ENCODE measurements around the gene SDK1.

The SDK1 gene

DNA sequence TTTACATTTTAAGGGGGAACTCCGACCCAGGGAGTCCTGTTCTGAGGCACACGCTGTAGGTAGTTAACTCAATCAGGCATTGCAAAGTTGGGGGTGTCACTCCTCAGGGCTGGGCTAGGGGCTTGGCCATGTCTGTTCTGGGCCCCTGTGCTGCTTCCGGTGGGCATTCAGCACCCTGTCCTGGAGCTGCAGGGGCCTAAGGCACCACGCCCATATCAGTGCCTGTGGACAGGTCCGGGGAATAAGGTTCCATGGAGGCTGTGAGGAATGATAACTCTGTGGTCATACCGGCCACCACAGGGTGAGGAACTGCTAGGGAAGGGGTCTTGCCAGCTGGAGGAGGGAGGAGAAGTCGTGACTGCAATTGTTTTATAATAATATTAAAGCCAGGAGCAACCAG, 842.0 kb downstream of the SDK1 start:
- TF ChIP-seq CTCF (IDR thresholded peaks at IDR 0.05; ENCODE audit: low read depth, low read length), result no peak
- no peak overlapping the region for H3K4me3 ChIP-seq (ENCODE audit: low read depth, low read length)

DNA sequence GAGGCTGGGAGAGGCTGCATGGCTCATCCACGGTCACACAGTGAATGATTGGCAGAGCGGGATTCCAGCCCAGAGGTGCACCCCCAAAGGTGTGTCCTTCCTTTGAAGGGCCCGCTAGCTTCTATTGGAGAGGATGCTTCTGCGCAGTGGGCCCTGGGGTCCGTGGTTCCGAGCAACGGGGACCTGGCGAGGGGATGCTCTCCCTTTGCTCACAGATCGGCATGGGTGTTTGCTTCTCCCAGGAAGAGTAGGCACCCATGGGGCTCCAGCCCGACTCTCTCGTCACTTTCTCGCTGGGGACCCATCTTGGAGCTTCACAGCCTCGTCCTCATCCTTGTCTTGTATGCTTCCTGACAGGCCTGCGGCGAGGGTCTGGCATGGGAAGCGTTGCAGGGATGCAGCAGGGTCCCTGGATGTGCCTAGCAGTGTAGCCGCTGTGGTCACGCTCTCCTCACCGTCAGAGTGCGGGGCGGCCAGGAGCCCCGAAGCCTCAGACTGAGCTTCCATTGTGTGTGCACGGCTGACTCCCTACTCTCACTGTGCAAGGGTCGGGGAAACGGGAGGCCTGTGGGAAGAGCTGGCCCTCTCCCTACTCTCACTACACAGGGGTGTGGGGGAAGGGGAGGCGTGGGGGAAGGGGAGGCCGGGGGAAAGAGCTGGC, 842.6 kb downstream of the SDK1 start:
- H3K4me3 ChIP-seq (ENCODE audit: low read depth, low read length), result no peak overlapping the region
- no peak for TF ChIP-seq CTCF (IDR thresholded peaks at IDR 0.05; ENCODE audit: low read depth, low read length)

GRCh38 chr7:4144172-4144701, 843.2 kb downstream of the SDK1 start:
- TF ChIP-seq CTCF (IDR thresholded peaks at IDR 0.05; ENCODE audit: low read depth, low read length), result no peak
- no peak overlapping the region for H3K4me3 ChIP-seq (ENCODE audit: low read depth, low read length)

DNA sequence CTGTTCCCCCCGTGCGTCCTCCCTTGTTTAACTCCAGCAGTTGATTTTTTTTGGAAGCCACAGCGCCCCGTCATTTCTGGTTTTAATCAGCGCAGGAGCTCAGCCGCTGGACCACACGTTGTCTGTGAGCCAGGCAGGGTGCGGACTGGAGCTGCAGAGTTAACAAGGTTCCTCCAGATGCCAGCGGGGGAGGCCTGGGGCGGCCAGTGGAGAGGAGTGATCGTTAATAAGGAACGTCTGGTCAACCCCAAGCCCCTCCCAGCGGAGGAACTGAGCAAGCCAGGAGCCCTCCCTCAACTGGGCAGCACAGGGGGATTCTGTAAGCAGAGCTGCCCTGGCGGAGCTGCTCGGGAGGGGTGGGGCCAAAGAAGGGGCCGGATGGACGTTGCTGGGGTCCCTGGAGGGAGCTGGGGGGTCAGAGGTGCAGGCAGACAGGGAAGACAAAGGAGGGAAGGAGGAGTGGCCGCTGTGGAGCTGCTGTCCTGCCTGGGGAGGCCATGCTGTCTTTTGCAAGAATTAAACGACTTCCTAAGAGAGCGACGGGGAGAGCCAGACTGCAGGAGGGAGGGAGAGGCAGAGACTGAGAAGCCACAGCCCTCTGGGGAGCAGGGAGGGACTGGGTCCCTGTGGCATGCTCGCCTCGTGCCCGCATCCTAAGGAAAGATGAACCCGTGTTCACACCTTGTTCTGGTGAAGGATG, 843.9 kb downstream of the SDK1 start:
- TF ChIP-seq CTCF (IDR thresholded peaks at IDR 0.05; ENCODE audit: low read depth, low read length), result no peak
- no peak overlapping the region for H3K4me3 ChIP-seq (ENCODE audit: low read depth, low read length)

- TF ChIP-seq CTCF (IDR thresholded peaks at IDR 0.05; ENCODE audit: low read depth, low read length), result no peak
- no peak overlapping the region for H3K4me3 ChIP-seq (ENCODE audit: low read depth, low read length)
These were observed 844.5 kb downstream of the SDK1 start for GRCh38 chr7:4145576-4145975.

GRCh38 chr7:4147926-4148620, 847.0 kb downstream of the SDK1 start:
- no peak overlapping the region for H3K4me3 ChIP-seq (ENCODE audit: low read depth, low read length)
- TF ChIP-seq CTCF (IDR thresholded peaks at IDR 0.05; ENCODE audit: low read depth, low read length), result no peak

DNA sequence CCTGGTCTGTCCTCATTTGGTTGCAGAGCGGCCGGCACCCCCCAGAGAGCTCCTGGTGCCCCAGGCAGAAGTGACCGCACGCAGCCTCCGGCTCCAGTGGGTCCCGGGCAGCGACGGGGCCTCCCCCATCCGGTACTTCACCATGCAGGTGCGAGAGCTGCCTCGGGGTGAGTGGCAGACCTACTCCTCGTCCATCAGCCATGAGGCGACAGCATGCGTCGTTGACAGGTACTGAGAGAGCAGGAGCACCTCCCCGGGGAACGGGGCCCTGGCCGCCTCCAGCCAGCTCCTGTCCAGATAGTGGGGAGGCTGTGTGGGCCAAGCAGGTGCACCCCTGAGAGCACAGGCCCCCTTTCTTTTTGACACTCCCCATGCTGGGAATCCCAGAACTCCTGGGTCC, 848.2 kb downstream of the SDK1 start:
- TF ChIP-seq CTCF (IDR thresholded peaks at IDR 0.05; ENCODE audit: low read depth, low read length), result no peak
- no peak overlapping the region for H3K4me3 ChIP-seq (ENCODE audit: low read depth, low read length)

Measured in WI38 (cell line).